ENCODE data around the gene MAP1LC3B2. TPM values are rescaled to one million over a fixed set of nuclear protein-coding genes. Genes with fewer than 3 reads are reported as not detected.

The MAP1LC3B2 gene
- polyA plus RNA-seq, 1 of the 3 experiments (the other 2 are of a cell fraction): 0.76 TPM

DNA sequence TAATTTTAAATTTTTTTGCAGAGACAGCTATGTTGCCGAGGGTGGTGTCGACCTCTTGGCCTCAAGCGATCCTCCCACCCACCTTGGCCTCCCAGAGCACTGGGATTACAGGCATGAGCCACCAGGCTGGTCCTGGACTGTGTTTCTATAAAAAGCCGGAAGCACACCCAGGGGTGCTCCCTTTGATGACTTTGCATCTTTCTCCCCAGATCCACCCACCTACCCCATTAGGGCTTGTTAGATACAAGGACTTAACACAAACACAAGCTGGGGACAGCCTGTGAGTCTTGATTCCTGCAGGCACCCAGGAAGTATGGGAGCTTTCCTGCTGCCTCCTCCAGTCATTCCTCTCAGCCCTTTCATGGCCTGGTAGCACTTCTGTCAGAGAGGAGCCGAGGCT is 67.0 kb downstream of the MAP1LC3B2 start:
- ChIA-PET CTCF (no interaction called here), POLR2A (no interaction called here)
- H3K4me3 ChIP-seq (ENCODE audit: low read depth in 2 of 2, low read length in 1 of 2): no peak overlapping the region
- TF ChIP-seq YY1 (IDR thresholded peaks at IDR 0.05; ENCODE audit: low read depth) (no peak), NRF1 (IDR thresholded peaks at IDR 0.05; ENCODE audit: low read depth, low read length) (no peak), FOXJ3 (CRISPR knock-in tag; IDR thresholded peaks at IDR 0.05) (no peak), MXI1 (IDR thresholded peaks at IDR 0.05; ENCODE audit: low read depth, low read length) (no peak), FOSL2 (IDR thresholded peaks at IDR 0.05; ENCODE audit: borderline replicate concordance, low read depth) (no peak)
- TF ChIP-seq, protein P1, sequence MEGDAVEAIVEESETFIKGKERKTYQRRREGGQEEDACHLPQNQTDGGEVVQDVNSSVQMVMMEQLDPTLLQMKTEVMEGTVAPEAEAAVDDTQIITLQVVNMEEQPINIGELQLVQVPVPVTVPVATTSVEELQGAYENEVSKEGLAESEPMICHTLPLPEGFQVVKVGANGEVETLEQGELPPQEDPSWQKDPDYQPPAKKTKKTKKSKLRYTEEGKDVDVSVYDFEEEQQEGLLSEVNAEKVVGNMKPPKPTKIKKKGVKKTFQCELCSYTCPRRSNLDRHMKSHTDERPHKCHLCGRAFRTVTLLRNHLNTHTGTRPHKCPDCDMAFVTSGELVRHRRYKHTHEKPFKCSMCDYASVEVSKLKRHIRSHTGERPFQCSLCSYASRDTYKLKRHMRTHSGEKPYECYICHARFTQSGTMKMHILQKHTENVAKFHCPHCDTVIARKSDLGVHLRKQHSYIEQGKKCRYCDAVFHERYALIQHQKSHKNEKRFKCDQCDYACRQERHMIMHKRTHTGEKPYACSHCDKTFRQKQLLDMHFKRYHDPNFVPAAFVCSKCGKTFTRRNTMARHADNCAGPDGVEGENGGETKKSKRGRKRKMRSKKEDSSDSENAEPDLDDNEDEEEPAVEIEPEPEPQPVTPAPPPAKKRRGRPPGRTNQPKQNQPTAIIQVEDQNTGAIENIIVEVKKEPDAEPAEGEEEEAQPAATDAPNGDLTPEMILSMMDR (IDR thresholded peaks at IDR 0.05): no peak
- no peaks in the 10 kb centered on the region for H3F3A ChIP-seq (replicated peaks; ENCODE audit: insufficient read depth)
- no peak overlapping the region for H3K9ac ChIP-seq
- no peak overlapping the region for H2AFZ ChIP-seq (ENCODE audit: low read depth)
- no peak overlapping the region for H3K4me2 ChIP-seq
- no peak overlapping the region for H3K27ac ChIP-seq (ENCODE audit: low read depth in 2 of 2, low read length in 1 of 2)
- no peaks in the 10 kb centered on the region for H3K79me2 ChIP-seq (ENCODE audit: insufficient read depth)
- H3K27me3 ChIP-seq (ENCODE audit: insufficient read depth): peaks cover 4% of the 10 kb centered on the region; the same call in 1 of the 2 replicates
- no peaks in the 10 kb centered on the region for H4K20me1 ChIP-seq (ENCODE audit: insufficient read depth)
- no peak for DNase-seq
- no peaks in the 10 kb centered on the region for H3K4me1 ChIP-seq (ENCODE audit: control insufficient read depth in 1 of 2, insufficient read depth in 2 of 2, low read depth in 1 of 2, low read length in 1 of 2)
- no peaks in the 10 kb centered on the region for H3K36me3 ChIP-seq (replicated peaks in 1 of 2; ENCODE audit: control insufficient read depth in 1 of 2, insufficient read depth in 2 of 2, low read length in 1 of 2)
- H3K9me2 ChIP-seq: no peaks in the 10 kb centered on the region
- WGBS (ENCODE audit: low lambda C conversion rate): 83% methylated on average over 2 of the region's 5 CpGs
- H3K9me3 ChIP-seq: no peaks in the 10 kb centered on the region

Other genes with a start within 250 kb of the MAP1LC3B2 start
- 10.9 and 12.2 TPM in 2 replicates for gene SPRING1, start 178.7 kb downstream of the MAP1LC3B2 start, polyA plus RNA-seq (2012; rRNA removed)
- gene RNFT2, start 178.9 kb downstream of the MAP1LC3B2 start, polyA plus RNA-seq (2012; rRNA removed): 3.8 and 4.4 TPM in 2 replicates

All from SK-N-SH (cell line).